ENCODE measurements around the gene ENTPD1. TPM values are rescaled to one million over a fixed set of nuclear protein-coding genes. Genes with fewer than 3 reads are reported as not detected.

The ENTPD1 gene
- total and polyA plus RNA-seq, 10 of the 15 experiments (the other 5 are each of a cell fraction or from before 2014, with no cell fraction given) = 110 to 413 (median 161) TPM

- TF ChIP-seq RUNX3 (IDR thresholded peaks at IDR 0.05; ENCODE audit: low read length) = peak; percentile 56
- TF ChIP-seq BRCA1 (IDR thresholded peaks at IDR 0.05; ENCODE audit: low read depth, low read length) = no peak
- TF ChIP-seq RAD21 (IDR thresholded peaks at IDR 0.05; ENCODE audit: insufficient read depth, low read depth, low read length) = peak; percentile 8; the same call in 1 of the 2 replicates
- TF ChIP-seq POLR2AphosphoS5 (IDR thresholded peaks at IDR 0.05; ENCODE audit: low read length) = peak; percentile 34; the same call in 1 of the 2 replicates
- no peak for TF ChIP-seq CBX5 (IDR thresholded peaks at IDR 0.05; ENCODE audit: low read depth)
- TF ChIP-seq, protein P1, sequence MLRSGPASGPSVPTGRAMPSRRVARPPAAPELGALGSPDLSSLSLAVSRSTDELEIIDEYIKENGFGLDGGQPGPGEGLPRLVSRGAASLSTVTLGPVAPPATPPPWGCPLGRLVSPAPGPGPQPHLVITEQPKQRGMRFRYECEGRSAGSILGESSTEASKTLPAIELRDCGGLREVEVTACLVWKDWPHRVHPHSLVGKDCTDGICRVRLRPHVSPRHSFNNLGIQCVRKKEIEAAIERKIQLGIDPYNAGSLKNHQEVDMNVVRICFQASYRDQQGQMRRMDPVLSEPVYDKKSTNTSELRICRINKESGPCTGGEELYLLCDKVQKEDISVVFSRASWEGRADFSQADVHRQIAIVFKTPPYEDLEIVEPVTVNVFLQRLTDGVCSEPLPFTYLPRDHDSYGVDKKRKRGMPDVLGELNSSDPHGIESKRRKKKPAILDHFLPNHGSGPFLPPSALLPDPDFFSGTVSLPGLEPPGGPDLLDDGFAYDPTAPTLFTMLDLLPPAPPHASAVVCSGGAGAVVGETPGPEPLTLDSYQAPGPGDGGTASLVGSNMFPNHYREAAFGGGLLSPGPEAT (IDR thresholded peaks at IDR 0.05; ENCODE audit: low read depth) = peak; percentile 73
- TF ChIP-seq RELA (IDR thresholded peaks at IDR 0.05; ENCODE audit: borderline replicate concordance, partially characterized antibody) = peak; percentile 8
- TF ChIP-seq SPI1 (IDR thresholded peaks at IDR 0.05; ENCODE audit: borderline replicate concordance, insufficient read depth, low read depth, low read length) = peak; percentile 26; the same call in 1 of the 2 replicates
- TF ChIP-seq ZNF24 (IDR thresholded peaks at IDR 0.05) = peak; percentile 70
- TF ChIP-seq ATF7 (IDR thresholded peaks at IDR 0.05; ENCODE audit: low read depth) = peak; percentile 59
- no peak; the same call in 1 of the 2 replicates for TF ChIP-seq NFIC (IDR thresholded peaks at IDR 0.05; ENCODE audit: low read depth, low read length)
- 0 out of 2 replicates have a peak, but pooled peaks have one; percentile 26 for TF ChIP-seq GATAD2B (conservative IDR thresholded peaks at IDR 0.05; ENCODE audit: low read depth)
- peak; percentile 52; the same call in 1 of the 2 replicates for TF ChIP-seq FOXM1 (IDR thresholded peaks at IDR 0.05; ENCODE audit: low read depth, low read length)
- TF ChIP-seq PRDM15 (CRISPR knock-in tag; IDR thresholded peaks at IDR 0.05) = no peak
- peak; percentile 64 for TF ChIP-seq PKNOX1 (IDR thresholded peaks at IDR 0.05)
- no peak for TF ChIP-seq STAT3 (IDR thresholded peaks at IDR 0.05; ENCODE audit: low read depth, low read length)
- TF ChIP-seq POLR2A (IDR thresholded peaks at IDR 0.05; ENCODE audit: low read depth, low read length) = no peak
- TF ChIP-seq ZBED1 (IDR thresholded peaks at IDR 0.05; ENCODE audit: borderline replicate concordance) = peak; percentile 71; the same call in 1 of the 2 replicates
- no peak for TF ChIP-seq KAT2A (conservative IDR thresholded peaks at IDR 0.05; ENCODE audit: control insufficient read depth, low read depth, low read length)
- TF ChIP-seq, protein P2, sequence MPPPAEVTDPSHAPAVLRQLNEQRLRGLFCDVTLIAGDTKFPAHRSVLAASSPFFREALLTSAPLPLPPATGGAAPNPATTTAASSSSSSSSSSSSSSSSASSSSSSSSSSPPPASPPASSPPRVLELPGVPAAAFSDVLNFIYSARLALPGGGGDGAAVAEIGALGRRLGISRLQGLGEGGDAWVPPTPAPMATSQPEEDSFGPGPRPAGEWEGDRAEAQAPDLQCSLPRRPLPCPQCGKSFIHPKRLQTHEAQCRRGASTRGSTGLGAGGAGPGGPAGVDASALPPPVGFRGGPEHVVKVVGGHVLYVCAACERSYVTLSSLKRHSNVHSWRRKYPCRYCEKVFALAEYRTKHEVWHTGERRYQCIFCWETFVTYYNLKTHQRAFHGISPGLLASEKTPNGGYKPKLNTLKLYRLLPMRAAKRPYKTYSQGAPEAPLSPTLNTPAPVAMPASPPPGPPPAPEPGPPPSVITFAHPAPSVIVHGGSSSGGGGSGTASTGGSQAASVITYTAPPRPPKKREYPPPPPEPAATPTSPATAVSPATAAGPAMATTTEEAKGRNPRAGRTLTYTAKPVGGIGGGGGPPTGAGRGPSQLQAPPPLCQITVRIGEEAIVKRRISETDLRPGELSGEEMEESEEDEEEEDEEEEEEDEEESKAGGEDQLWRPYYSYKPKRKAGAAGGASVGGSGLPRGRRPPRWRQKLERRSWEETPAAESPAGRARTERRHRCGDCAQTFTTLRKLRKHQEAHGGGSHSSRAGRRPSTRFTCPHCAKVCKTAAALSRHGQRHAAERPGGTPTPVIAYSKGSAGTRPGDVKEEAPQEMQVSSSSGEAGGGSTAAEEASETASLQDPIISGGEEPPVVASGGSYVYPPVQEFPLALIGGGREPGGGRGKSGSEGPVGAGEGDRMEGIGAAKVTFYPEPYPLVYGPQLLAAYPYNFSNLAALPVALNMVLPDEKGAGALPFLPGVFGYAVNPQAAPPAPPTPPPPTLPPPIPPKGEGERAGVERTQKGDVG (CRISPR knock-in tag; IDR thresholded peaks at IDR 0.05) = no peak
- TF ChIP-seq ZNF217 (IDR thresholded peaks at IDR 0.05) = 0 out of 2 replicates have a peak, but pooled peaks have one; percentile 22
- peak; percentile 84 for TF ChIP-seq IKZF2 (IDR thresholded peaks at IDR 0.05)
Measured at GRCh38 chr10:95819620-95820329, 63.8 kb downstream of the ENTPD1 start (continued).
